T-helper 22 cell (primary cell): ENCODE results near the gene FBLN1.

ENCODE experiments used
- DNase-seq: peaks from one replicate; pipeline ENCODE4 v3.0.0-alpha.2; 2020; ENCODE audit warnings: low read depth

FBLN1 gene

DNA sequence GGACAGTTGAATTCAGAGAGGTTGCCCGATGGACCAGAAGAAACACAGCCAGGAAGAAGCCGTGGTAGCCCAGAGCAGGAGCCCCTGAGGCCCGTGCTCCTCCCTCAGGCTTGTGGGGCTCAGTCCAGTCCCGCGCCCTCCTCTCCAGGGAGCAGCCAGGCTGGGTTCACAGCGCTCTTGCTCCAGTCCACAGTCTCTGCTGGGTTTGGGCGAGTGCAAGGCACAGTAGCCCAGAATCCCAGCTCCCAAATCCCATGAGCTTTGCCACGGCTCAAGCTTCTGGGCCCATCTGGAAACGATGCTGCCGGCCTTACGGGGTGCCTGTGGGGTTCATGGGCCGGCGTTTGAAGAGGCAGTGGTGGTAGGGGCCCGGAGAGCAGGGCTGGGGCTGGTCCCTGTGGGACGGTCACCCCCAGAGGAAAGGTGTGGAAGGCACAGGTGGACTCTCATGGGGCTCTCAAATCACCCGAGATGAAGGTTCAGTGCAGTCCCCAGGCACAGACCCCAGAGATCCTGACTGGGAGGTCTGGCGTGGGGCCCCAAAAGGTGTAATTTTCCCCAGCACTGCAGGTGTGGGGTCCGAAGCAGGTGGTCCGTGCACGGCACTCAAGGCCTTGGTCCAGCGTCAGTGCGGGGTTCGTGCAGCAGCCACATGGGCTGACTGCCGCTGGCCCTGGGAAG is 138.4 kb downstream of the FBLN1 start:
- DNase-seq: no peak

- no peak for DNase-seq
Measured at GRCh38 chr22:45642986-45643385, 140.3 kb downstream of the FBLN1 start.

- DNase-seq: no peak
Measured at GRCh38 chr22:45644714-45645113, 142.0 kb downstream of the FBLN1 start.

GRCh38 chr22:45645150-45645525 is 142.5 kb downstream of the FBLN1 start:
- DNase-seq: no peak

- peak; percentile 25 for DNase-seq
Measured at GRCh38 chr22:45645526-45646414, 143.1 kb downstream of the FBLN1 start.

DNA sequence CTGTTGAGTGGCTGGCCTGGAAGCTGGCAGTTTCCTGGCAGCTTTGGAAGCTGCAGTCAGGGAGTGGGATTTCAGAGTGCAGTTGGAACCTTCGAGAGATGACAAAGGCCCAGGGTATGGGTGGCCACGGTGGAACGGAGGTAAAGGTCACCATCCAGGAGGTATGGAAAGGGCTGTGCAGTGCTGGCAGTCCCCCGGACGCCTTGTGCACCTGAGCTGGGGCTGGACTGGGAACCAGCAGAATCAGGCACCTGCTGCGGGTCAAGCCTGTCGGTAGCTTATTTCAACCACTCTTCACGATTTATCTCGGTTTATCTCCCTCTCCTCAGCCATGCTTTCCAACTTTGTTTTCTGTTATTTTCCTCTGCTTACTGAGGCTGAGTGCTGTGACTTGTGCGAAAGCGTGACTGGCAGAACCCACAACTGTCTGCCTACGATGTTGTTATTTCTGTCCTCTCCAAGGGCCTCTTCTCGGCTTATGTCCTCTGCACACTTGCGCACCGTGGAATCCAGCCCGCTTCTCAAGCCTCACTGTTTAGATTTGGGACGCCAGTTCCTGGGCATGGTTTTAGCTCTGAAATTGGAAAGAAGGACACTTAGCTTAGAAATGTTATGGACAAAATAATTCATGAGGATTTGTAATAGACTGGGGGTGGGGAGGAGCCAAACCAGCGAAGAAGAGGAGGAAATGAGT is 145.0 kb downstream of the FBLN1 start:
- DNase-seq: no peak

DNA sequence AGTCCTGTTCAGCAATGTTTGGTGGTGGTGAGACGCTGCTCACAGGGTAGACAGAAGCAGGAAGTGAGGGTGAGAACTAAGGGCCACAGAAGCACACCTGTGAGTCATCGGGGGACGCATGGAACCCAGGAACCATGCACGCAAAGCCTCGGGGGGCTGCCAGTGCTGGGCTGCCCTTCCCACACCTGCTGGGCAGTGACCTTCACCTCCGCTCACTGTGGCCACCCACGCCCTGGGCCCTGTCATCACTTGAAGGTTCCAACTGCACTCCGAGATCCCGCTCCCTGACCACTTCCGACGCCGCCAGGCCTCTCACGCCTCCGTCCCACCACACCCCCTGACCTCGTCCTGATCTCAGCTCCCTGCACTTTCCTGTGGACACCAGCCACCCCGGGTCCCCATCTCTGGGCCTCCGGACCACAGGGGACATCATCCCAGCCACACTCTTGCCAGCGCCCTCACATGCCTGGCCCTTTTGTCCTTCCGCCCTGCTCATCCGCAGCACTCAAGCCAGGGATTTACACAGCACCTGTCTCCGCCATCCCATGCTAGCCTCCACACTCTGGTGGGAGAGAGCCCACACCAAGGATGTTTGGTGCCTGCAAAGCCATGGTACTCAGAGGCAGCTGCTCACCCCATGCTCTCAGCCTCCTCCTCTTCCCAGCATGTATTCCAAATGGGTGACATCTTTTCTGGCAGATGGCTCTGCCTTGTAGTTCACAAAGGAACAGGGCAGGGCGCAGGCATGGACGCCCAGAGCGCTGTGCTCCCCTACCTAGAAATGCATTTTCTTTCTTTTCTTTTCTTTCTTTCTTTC is 145.8 kb downstream of the FBLN1 start:
- DNase-seq: no peak

- DNase-seq: no peak
Measured at GRCh38 chr22:45649809-45650208, 147.1 kb downstream of the FBLN1 start.

DNA sequence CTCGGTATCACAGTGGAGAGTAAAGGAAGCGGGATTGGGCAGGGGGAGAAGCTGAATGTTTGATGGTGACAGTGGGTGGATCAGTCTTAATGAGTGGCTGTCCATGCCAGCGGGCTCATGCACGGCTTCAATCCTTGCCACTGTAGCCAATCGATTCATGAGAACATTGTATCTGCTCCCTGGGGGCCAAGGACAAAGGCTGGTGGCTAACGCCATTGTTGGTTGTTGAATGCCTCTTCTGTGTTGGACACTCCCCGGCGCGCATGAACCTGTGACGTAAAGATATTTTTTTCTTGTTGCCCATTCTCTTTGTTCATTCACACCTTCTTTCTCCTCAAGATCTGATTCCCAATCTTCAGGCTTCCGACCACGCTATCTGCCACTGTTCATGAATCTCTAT is 148.0 kb downstream of the FBLN1 start:
- no peak for DNase-seq
